ENCODE measurements around the gene MBOAT2.

GRCh38 chr2:9050122-9050809, 46.8 kb upstream of the MBOAT2 start:
- no peak for TF ChIP-seq CTCF (conservative IDR thresholded peaks at IDR 0.05; ENCODE audit: low read depth, low read length)
- no peak for TF ChIP-seq EZH2 (IDR thresholded peaks at IDR 0.05; ENCODE audit: low read length, unreplicated experiment)
- TF ChIP-seq EZH2phosphoT487 (IDR thresholded peaks at IDR 0.05; ENCODE audit: borderline replicate concordance, low read length), result no peak
